GM20431 (cell line): ENCODE measurements around the gene SLC25A21.
"Not testable (repeated sequence)": the region's sequence is repeated elsewhere in the genome, so short reads cannot be mapped to it uniquely, and the experiment has no call there.

Experiments
- in situ Hi-C: fragments of 300-500 bp; cut with MseI, MboI; formaldehyde crosslinking; loops from one replicate; pipeline ENCODE4 v1.15.0; 2020; ENCODE audit warnings: low sequenced_read_pairs; ENCODE audit not compliant: unreplicated experiment

SLC25A21 gene

GRCh38 chr14:37172024-37172869, at the start of gene SLC25A21:
Gene SLC25A21, minus strand, starts transcription at chr14:37172606.
- in situ Hi-C loops, result no loop called here

DNA sequence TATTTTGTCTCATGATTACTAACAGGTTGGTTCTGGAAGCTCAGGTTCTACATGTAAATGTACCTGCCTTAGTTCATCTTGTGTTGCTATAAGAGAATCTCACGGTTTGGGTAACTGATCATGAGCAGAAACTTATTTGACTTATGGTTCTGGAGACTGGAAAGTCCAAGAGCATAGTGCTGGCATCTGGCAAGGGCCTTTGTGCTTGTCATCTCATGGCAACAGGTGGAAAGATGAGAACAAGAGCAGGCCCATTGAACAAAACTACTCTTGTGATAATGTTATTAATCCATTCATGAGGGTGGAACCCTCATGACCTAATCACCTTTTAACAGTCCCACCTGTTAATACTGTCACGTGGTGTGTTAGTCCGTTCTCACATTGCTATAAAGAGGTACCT, 48.7 kb upstream of the SLC25A21 start:
- in situ Hi-C loops, result no loop called here

- in situ Hi-C loops, result no loop called here
These were observed 42.9 kb upstream of the SLC25A21 start for GRCh38 chr14:37215345-37215744.

DNA sequence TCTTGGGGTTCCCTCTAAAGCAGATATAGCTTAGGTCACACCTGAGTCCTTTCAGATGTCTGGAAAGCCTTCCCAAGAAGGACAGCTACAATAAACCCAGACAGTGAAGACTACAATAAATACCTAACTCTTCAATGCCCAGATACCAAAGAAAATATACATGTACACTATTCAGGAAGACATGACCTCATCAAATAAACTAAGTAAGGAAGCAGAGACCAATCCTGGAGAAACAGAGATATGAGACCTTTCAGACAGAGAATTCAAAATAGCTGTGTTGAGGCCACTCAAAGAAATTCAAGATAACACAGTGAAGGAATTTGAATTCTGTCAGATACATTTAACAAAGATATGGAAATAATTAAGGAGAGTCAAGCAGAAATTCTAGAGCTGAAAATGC, 40.6 kb upstream of the SLC25A21 start:
- in situ Hi-C loops, result no loop called here

DNA sequence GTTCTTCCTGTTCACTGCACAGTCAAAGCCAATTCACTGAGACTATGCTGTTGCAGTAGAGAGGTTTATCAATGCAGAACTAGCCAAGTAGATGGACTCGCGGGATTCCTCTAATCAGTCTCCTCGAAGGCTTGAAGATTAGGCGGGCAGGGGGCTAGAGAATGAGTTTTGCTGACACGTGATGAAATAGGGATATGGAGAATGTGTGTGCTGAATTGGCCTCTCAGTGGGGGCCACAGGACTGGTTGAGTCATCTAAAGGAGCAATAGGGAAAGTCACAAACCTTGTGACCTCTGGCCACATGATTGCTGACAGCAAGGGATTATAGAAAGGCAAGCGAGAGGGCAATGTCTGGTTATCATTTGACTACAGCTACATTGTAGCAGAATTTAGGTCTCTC, 38.0 kb upstream of the SLC25A21 start:
- in situ Hi-C loops, result no loop called here

- in situ Hi-C loops, result not testable (repeated sequence)
These were observed 37.2 kb upstream of the SLC25A21 start for GRCh38 chr14:37209617-37210016.

- in situ Hi-C loops, result not testable (repeated sequence)
These were observed 33.5 kb upstream of the SLC25A21 start for GRCh38 chr14:37205623-37206605.

- in situ Hi-C loops, result no loop called here
These were observed 31.0 kb upstream of the SLC25A21 start for GRCh38 chr14:37203423-37203822.

DNA sequence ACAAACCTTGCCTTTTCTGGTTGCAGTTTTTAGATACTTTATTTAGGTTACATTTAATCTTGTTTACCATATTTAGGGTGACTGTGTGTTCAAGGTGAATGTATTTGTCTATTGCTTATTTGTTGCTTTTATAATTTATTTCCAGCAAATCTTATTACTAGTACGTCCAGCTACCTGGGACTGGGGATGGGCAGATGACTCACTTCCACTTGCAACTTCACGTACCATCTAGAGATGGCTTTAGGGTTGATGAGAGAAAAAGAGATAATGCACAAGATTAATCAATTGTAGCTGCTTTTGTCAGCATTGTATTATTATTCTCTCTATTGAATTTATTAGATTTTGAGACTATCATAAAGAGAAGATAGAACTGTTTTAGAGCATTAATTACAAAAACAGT, 30.4 kb upstream of the SLC25A21 start:
- in situ Hi-C loops, result no loop called here

DNA sequence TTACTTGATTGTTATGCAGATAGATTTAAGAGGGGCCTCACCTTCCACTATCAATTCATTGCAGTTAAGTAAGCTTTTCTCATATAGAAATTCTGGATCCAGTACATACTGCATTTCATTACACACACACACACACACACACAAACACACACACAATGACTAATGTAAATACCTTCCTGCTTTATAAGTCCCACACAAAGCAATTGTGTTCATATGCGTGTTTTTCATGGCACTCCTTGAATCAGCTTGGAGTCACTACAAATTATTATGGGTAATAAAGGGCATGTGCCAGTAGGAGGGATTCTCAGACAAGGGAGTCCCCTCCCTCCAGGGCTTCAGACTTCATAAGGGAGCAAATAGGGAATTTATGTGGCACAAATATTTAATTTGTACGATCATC, 29.9 kb upstream of the SLC25A21 start:
- in situ Hi-C loops, result no loop called here

GRCh38 chr14:37201724-37202123, 29.3 kb upstream of the SLC25A21 start:
- in situ Hi-C loops, result no loop called here

GRCh38 chr14:37198907-37199306, 26.5 kb upstream of the SLC25A21 start:
- in situ Hi-C loops, result no loop called here

GRCh38 chr14:37198273-37198598, 25.8 kb upstream of the SLC25A21 start:
- in situ Hi-C loops, result no loop called here

DNA sequence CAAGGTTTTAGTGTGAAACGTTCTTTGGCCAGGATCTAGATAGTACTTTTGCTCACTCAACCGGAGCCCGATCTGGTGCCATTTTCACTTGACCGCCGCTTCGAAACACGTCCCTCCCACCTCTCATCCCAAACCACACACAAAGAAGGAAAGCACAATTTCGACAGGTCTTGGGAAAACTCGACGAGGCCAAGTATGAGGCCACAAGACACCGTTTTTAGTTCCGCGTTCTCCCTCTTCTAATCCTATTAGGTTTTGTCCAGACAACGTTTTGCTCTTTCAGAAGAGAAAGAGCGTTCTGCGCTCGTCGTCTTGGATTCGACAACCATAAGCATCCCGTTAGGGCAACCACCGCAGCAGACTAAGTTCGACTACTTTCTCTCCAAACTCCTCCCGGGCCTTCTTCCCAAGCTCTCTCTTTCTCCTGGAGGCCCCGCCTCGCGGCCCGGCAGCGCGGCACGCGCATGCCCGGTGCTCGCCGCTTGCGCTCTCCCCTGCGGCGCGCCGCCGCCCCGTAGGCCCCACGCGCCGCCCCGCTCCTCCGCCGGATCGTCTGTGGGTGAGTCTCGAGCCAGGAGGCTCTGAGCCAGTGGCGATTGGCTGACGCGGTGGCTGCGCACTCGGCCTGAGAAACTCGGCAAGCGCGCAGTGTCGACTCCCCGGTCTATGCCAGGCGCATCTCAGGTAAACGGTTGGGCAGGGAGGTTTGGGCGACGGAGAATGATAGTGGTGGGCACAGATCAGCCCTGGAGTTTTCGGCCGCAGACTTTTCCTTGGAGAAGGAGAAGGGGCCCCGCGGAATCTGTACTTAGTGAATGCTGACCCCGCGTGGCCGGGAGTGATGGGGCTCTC, 25.2 kb upstream of the SLC25A21 start, which contains the start of gene MIPOL1:
TSS of gene MIPOL1 (plus strand) at position 517 of the 852 bp plus-strand sequence. CDS start 49,952 bp downstream, outside the sequence.
- in situ Hi-C loops, result no loop called here

- in situ Hi-C loops, result no loop called here
These were observed 24.4 kb upstream of the SLC25A21 start for GRCh38 chr14:37196604-37197420.

GRCh38 chr14:37195327-37195726, 22.9 kb upstream of the SLC25A21 start:
- in situ Hi-C loops, result no loop called here

GRCh38 chr14:37194698-37195097, 22.3 kb upstream of the SLC25A21 start:
- in situ Hi-C loops, result no loop called here

DNA sequence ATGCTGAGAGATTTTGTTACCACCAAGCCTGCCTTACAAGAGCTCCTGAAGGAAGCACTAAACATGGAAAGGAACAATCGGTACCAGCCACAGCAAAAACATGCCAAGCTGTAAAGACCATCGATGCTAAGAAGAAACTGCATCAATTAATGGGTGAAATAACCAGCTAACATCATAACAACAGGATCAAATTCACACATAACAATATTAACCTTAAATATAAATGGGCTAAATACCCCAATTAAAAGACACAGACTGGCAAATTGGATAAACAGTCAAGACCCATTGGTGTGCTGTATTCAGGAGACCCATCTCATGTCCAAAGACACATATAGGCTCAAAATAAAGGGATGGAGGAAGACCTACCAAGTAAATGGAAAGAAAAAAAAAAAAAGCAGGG, 17.3 kb upstream of the SLC25A21 start:
- in situ Hi-C loops, result not testable (repeated sequence)
